Neural cell (in vitro differentiated cells): ENCODE data around the gene SPEF1. TPM values are rescaled to one million over a fixed set of nuclear protein-coding genes. Genes with fewer than 3 reads are reported as not detected.

Experiments
- H2AFZ ChIP-seq: fragments of 200-600, 300-800 bp; sonication (generic), shearing (Covaris generic); 2 replicates; pipeline ENCODE4 v1.6.0; 2014; ENCODE audit warnings: low read depth, mild to moderate bottlenecking, antibody characterized with exemption, low read length, moderate library complexity
- H3F3A ChIP-seq: fragments of 200-600 bp; shearing (Covaris generic); 2 replicates; pipeline ENCODE4 v1.6.1; 2016; ENCODE audit warnings: mild to moderate bottlenecking, moderate library complexity, mixed read lengths, antibody characterized with exemption, low read length; ENCODE audit not compliant: insufficient read depth, poor library complexity, severe bottlenecking
- H3K27ac ChIP-seq: fragments of 200-600, 300-800 bp; sonication (generic), shearing (Covaris generic); 2 replicates; pipeline ENCODE4 v1.5.1; 2014; ENCODE audit warnings: mild to moderate bottlenecking, low read length, moderate library complexity
- H3K27me3 ChIP-seq: fragments of 300-800, 200-600 bp; sonication (generic), shearing (Covaris generic); 2 replicates; pipeline ENCODE4 v1.6.0; 2014; ENCODE audit warnings: mild to moderate bottlenecking, low read depth, low read length, moderate library complexity; ENCODE audit not compliant: insufficient read depth
- H3K36me3 ChIP-seq: fragments of 300-800, 200-600 bp; sonication (generic), shearing (Covaris generic); 2 replicates; pipeline ENCODE4 v1.5.1; 2014; ENCODE audit warnings: mild to moderate bottlenecking, antibody characterized with exemption, low read length, moderate library complexity; ENCODE audit not compliant: insufficient read depth
- H3K4me2 ChIP-seq: fragments of 300-800, 200-600 bp; sonication (generic), shearing (Covaris generic); 2 replicates; pipeline ENCODE4 v1.6.0; 2014; ENCODE audit warnings: mild to moderate bottlenecking, low read length
- H3K4me3 ChIP-seq: fragments of 300-800, 200-600 bp; sonication (generic), shearing (Covaris generic); 2 replicates; pipeline ENCODE4 v1.5.1; 2014; ENCODE audit warnings: mild to moderate bottlenecking, low read length, moderate library complexity
- H3K79me2 ChIP-seq: fragments of 200-600 bp; shearing (Covaris generic); replicated peaks from 2 replicates; pipeline ENCODE4 v1.6.0; 2014; ENCODE audit warnings: mild to moderate bottlenecking, low read length, moderate library complexity; ENCODE audit not compliant: insufficient read depth
- H3K9ac ChIP-seq: fragments of 300-800, 200-600 bp; sonication (generic), shearing (Covaris generic); 2 replicates; pipeline ENCODE4 v1.6.1; 2016; ENCODE audit warnings: mild to moderate bottlenecking, low read length, mixed read lengths
- H3K9me2 ChIP-seq: fragments of 200-600 bp; shearing (Covaris generic); 2 replicates; pipeline ENCODE4 v1.6.1; 2016; ENCODE audit warnings: mild to moderate bottlenecking, low read length, mixed read lengths; ENCODE audit not compliant: insufficient read depth
- H3K9me3 ChIP-seq: fragments of 200-600, 300-800 bp; sonication (generic), shearing (Covaris generic); 2 replicates; pipeline ENCODE4 v1.6.1; 2016; ENCODE audit warnings: mild to moderate bottlenecking, mixed run types, low read length, moderate library complexity, mixed read lengths
- H4K20me1 ChIP-seq: fragments of 200-600 bp; shearing (Covaris generic); 2 replicates; pipeline ENCODE4 v1.6.1; 2016; ENCODE audit warnings: mild to moderate bottlenecking, mixed run types; ENCODE audit not compliant: insufficient read depth
- CTCF ChIP-seq: fragments of 450-650 bp; IDR thresholded peaks from 2 replicates; pipeline ENCODE4 v1.5.1; 2014; ENCODE audit warnings: antibody characterized with exemption, mild to moderate bottlenecking, moderate library complexity; ENCODE audit not compliant: poor library complexity, severe bottlenecking
- EP300 ChIP-seq: fragments of 450-650 bp; conservative IDR thresholded peaks from 2 replicates; pipeline ENCODE4 v1.6.1; 2014; ENCODE audit warnings: antibody characterized with exemption, mild to moderate bottlenecking, moderate library complexity; ENCODE audit not compliant: poor library complexity, severe bottlenecking
- EZH2 ChIP-seq: fragments of 200-600, 300-800 bp; shearing (Covaris generic), sonication (generic); IDR thresholded peaks from 2 replicates; pipeline ENCODE4 v1.6.1; 2014; ENCODE audit warnings: antibody characterized with exemption, low read length, borderline replicate concordance, mild to moderate bottlenecking; ENCODE audit not compliant: insufficient read depth, poor library complexity, severe bottlenecking
- MXI1 ChIP-seq: fragments of 450-650 bp; conservative IDR thresholded peaks from 2 replicates; pipeline ENCODE4 v1.6.1; 2014; ENCODE audit warnings: antibody characterized with exemption, mild to moderate bottlenecking; ENCODE audit not compliant: poor library complexity, severe bottlenecking
- POLR2AphosphoS5 ChIP-seq: IDR thresholded peaks from 2 replicates; pipeline ENCODE4 v1.6.1; 2012
- RAD21 ChIP-seq: fragments of 450-650 bp; conservative IDR thresholded peaks from 2 replicates; pipeline ENCODE4 v1.6.1; 2014; ENCODE audit warnings: antibody characterized with exemption, mild to moderate bottlenecking, moderate library complexity
- SMC3 ChIP-seq: fragments of 450-650 bp; conservative IDR thresholded peaks from 2 replicates; pipeline ENCODE4 v1.6.1; 2014; ENCODE audit warnings: antibody characterized with exemption, mild to moderate bottlenecking, moderate library complexity; ENCODE audit not compliant: poor library complexity
- TAF1 ChIP-seq: IDR thresholded peaks from 2 replicates; pipeline ENCODE4 v1.6.1; 2012; ENCODE audit warnings: low read depth
- polyA plus RNA-seq: library from polyadenylated mRNA; depleted of rRNA; stranded (reverse); fragments of >200 nt; gene quantifications from 2 replicates; pipeline ENCODE4 v1.2.3, GENCODE V29; 2014
- TF ChIP-seq, protein P1 (sequence below): IDR thresholded peaks from 2 replicates; pipeline ENCODE4 v1.6.1; 2012; ENCODE audit warnings: borderline replicate concordance

SPEF1 gene
- polyA plus RNA-seq, 1 donor from 2014 or later, result 0.58 TPM

DNA sequence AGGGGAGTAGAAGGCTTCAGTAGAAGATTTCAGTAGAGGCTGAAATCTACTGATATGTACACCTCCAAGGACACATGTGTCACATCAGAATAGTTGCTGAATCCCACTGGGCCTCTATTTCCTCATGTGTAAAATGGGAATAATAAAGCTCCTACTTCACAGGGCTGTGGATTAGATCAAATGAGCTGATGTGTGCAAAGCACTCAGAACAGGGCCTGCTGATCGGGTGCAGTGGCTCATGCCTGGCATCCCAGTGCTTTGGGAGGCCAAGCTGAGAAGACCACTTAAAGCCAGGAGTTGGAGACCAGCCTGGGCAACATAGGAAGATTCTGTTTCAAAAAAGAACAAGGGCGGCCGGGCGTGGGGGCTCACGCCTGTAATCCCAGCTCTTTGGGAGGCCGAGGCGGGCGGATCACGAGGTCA, 31.0 kb upstream of the SPEF1 start:
- no peaks in the 10 kb centered on the region for H3K9me2 ChIP-seq
- H3K4me2 ChIP-seq, result no peak overlapping the region
- H3F3A ChIP-seq, result no peaks in the 10 kb centered on the region
- TF ChIP-seq, protein P1, sequence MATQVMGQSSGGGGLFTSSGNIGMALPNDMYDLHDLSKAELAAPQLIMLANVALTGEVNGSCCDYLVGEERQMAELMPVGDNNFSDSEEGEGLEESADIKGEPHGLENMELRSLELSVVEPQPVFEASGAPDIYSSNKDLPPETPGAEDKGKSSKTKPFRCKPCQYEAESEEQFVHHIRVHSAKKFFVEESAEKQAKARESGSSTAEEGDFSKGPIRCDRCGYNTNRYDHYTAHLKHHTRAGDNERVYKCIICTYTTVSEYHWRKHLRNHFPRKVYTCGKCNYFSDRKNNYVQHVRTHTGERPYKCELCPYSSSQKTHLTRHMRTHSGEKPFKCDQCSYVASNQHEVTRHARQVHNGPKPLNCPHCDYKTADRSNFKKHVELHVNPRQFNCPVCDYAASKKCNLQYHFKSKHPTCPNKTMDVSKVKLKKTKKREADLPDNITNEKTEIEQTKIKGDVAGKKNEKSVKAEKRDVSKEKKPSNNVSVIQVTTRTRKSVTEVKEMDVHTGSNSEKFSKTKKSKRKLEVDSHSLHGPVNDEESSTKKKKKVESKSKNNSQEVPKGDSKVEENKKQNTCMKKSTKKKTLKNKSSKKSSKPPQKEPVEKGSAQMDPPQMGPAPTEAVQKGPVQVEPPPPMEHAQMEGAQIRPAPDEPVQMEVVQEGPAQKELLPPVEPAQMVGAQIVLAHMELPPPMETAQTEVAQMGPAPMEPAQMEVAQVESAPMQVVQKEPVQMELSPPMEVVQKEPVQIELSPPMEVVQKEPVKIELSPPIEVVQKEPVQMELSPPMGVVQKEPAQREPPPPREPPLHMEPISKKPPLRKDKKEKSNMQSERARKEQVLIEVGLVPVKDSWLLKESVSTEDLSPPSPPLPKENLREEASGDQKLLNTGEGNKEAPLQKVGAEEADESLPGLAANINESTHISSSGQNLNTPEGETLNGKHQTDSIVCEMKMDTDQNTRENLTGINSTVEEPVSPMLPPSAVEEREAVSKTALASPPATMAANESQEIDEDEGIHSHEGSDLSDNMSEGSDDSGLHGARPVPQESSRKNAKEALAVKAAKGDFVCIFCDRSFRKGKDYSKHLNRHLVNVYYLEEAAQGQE, result no peak
- TF ChIP-seq EP300 (no peak), EZH2 (no peak), RAD21 (no peak), MXI1 (no peak), CTCF (no peak), TAF1 (no peak), POLR2AphosphoS5 (no peak), SMC3 (no peak)
- H3K27me3 ChIP-seq, result no peaks in the 10 kb centered on the region
- no peak overlapping the region for H2AFZ ChIP-seq
- no peak overlapping the region for H3K9ac ChIP-seq
- H3K36me3 ChIP-seq, result no peaks in the 10 kb centered on the region
- H4K20me1 ChIP-seq, result no peaks in the 10 kb centered on the region
- H3K27ac ChIP-seq, result no peak overlapping the region
- H3K9me3 ChIP-seq, result no peaks in the 10 kb centered on the region
- no peak overlapping the region for H3K4me3 ChIP-seq
- H3K79me2 ChIP-seq, result no peaks in the 10 kb centered on the region

DNA sequence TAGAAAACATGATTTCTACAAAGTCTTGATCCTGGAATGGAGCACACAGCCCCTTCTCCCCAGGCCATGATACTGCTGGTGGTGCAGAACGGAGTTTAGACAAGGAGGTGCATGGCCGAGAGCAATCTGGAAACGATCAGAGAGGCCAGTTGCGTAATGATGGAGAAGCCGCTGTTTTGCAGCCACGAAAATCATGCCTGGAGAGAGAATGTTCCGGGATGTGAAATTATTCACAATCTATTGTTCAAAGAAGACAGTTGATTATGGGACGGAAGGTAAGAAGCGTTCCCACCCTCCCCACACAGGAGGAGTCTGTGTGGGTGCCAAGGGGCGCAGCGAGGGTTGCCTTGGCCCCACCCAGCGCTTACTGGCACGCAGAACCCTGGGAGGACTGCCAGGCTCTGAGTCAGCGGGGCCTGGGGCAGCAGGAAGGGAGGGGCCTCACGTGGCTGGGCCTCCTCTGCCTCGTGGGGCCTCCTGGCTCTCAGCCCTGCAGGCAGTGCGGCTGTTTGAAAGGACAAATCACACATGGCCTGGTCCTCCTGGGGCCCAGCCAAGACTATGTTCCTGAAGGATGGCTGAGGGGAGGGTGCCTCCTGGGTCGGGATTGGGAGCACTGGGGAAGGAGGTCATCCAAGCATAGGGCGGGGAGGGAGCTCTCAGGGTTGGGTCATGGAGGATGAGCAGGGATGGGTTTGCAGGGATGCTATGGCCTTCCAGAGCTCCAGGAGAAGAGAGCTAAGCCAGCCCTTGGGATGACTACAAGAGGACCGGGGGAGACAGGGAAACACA, 30.4 kb upstream of the SPEF1 start:
- Histone ChIP-seq H3K9me3 (no peaks in the 10 kb centered on the region), H4K20me1 (no peaks in the 10 kb centered on the region), H3K27me3 (no peaks in the 10 kb centered on the region), H3K9ac (no peak overlapping the region), H3F3A (no peaks in the 10 kb centered on the region), H3K4me3 (no peak overlapping the region), H2AFZ (no peak overlapping the region), H3K4me2 (no peak overlapping the region), H3K9me2 (no peaks in the 10 kb centered on the region), H3K27ac (no peak overlapping the region), H3K79me2 (no peaks in the 10 kb centered on the region), H3K36me3 (no peaks in the 10 kb centered on the region)
- TF ChIP-seq SMC3 (no peak), MXI1 (no peak), EZH2 (no peak), TAF1 (no peak), CTCF (no peak), RAD21 (no peak), POLR2AphosphoS5 (no peak), EP300 (no peak)
- TF ChIP-seq, protein P1, result no peak
